Kidney capillary endothelial cell (primary cell): ENCODE data around the gene CENPI.
A peak's percentile ranks its signal among the peaks of the same experiment; 100 is the strongest.
"Not testable (repeated sequence)": the region's sequence is repeated elsewhere in the genome, so short reads cannot be mapped to it uniquely, and the experiment has no call there.

Source experiments
- DNase-seq: peaks from one replicate; pipeline ENCODE4 v3.0.0-alpha.2; 2018; ENCODE audit warnings: low spot score

CENPI gene, protein sequence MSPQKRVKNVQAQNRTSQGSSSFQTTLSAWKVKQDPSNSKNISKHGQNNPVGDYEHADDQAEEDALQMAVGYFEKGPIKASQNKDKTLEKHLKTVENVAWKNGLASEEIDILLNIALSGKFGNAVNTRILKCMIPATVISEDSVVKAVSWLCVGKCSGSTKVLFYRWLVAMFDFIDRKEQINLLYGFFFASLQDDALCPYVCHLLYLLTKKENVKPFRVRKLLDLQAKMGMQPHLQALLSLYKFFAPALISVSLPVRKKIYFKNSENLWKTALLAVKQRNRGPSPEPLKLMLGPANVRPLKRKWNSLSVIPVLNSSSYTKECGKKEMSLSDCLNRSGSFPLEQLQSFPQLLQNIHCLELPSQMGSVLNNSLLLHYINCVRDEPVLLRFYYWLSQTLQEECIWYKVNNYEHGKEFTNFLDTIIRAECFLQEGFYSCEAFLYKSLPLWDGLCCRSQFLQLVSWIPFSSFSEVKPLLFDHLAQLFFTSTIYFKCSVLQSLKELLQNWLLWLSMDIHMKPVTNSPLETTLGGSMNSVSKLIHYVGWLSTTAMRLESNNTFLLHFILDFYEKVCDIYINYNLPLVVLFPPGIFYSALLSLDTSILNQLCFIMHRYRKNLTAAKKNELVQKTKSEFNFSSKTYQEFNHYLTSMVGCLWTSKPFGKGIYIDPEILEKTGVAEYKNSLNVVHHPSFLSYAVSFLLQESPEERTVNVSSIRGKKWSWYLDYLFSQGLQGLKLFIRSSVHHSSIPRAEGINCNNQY

DNA sequence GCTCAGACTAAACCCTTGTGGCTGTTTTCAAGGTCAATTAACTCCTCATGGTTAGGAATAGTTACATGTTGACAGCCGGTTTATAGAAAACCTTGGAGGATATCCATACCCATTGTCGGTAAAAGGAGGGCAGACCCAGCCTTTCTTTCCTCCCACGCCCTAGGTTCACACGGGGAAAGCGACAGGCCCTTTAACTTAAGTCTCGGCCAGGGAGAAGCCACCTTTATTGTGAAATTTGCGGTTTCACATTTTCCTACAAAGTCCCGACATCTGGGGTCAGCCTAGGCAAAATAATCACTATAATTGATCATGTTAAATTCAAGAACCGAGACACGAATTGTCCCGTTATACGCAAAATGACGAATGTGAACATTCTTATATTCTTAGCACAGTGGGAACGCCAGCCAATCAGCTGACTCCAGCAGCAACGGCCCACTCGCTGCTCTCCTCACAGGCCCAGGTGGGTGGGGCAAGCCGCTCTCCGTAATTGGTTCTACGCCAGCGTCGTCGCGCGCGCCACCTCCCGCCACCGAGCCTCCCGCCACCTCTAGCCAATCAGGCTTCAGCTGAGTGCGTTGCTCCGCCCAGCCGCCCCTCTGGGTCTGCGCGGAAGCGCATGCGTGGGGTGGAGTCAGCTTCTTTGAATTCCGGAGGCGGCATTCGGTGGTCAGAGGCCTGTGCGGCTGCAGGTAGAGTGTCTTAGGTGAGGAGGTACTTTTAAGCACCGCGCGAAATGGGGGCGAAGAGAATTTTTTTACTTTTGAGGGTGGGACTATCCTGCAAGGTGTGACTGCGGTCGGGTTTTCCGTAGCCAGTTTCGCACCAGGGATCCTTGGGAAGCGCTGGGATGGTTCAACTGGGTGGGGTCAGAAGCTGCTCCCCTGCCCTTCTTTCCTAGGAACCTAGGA lies at the start of gene CENPI:
Gene CENPI (plus strand): TSS at position 659 of the 908 bp plus-strand sequence. CDS start 2,867 bp downstream, outside the sequence.
- DNase-seq: peak; percentile 66

- DNase-seq: no peak
These were observed 46.9 kb upstream of the CENPI start for GRCh38 chrX:101051153-101051548.

- DNase-seq: peak; percentile 52
These were observed 46.3 kb upstream of the CENPI start, which contains the start of gene TRMT2B for GRCh38 chrX:101051549-101052302. TRMT2B (minus strand) TSS chrX:101052111; CDS start chrX:101042289, 9,822 bp downstream.

- DNase-seq: not testable (repeated sequence)
These were observed 41.5 kb upstream of the CENPI start for GRCh38 chrX:101056551-101056950.

- peak; percentile 74 for DNase-seq
These were observed 40.8 kb upstream of the CENPI start for GRCh38 chrX:101057093-101057714.

DNA sequence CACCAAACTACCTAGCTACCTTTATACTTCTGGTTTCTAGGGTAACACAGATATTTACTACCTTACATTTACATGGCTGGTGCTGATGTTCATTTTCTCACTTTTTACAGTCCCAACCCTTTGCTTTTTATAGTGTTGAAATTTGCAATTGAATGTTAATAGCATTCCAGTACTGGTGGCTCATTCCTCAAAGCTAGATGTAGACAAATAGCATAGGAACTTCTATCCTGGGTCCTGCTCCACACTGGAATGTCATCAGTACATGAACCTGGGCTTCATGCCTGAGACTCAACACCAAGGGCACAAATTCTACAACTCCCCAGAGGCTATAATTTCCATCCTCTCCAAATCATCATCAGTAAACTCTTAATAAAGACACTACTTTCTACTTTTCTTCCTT lies 35.8 kb upstream of the CENPI start:
- no peak for DNase-seq

- no peak for DNase-seq
These were observed 26.4 kb upstream of the CENPI start for GRCh38 chrX:101071582-101071981.

DNA sequence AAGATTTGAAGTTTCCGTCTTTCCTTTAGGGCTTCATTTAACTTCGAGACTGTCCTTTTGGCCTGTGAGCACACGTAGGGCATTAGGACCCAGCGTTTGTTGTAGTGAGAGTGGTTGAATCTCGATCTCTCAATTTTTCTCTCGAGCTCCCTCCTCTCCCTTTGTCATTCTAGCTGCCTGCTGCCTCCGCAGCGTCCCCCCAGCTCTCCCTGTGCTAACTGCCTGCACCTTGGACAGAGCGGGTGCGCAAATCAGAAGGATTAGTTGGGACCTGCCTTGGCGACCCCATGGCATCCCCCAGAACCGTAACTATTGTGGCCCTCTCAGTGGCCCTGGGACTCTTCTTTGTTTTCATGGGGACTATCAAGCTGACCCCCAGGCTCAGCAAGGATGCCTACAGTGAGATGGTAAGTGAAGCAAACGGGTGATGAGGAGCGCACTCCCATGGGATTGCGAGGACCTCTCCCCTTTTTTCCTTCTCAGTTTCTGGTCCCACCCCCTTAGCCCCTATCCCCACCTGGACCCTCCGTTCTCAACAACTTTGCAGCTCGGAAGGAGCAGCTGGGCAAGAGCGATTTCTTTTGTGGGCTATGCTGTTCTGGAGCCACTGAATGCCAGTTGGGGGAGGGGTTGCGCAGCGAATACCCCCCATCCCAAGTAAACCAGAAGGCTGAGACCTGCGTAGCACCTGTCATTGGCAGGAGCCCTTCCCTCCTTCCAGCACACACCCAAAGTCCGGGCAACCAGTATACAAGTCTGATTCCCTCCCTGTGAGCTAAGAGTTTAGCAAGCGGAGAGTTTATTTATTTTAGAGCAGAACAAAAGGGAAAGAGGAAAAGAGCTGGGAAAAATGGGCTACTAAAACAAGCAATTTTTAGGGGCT lies 19.0 kb upstream of the CENPI start, which contains the start of gene TMEM35A:
Gene TMEM35A (plus strand): TSS at position 164 of the 883 bp plus-strand sequence. CDS start 124 bp downstream, at position 288.
- no peak for DNase-seq

GRCh38 chrX:101079736-101080270 lies 18.2 kb upstream of the CENPI start:
- DNase-seq: no peak

DNA sequence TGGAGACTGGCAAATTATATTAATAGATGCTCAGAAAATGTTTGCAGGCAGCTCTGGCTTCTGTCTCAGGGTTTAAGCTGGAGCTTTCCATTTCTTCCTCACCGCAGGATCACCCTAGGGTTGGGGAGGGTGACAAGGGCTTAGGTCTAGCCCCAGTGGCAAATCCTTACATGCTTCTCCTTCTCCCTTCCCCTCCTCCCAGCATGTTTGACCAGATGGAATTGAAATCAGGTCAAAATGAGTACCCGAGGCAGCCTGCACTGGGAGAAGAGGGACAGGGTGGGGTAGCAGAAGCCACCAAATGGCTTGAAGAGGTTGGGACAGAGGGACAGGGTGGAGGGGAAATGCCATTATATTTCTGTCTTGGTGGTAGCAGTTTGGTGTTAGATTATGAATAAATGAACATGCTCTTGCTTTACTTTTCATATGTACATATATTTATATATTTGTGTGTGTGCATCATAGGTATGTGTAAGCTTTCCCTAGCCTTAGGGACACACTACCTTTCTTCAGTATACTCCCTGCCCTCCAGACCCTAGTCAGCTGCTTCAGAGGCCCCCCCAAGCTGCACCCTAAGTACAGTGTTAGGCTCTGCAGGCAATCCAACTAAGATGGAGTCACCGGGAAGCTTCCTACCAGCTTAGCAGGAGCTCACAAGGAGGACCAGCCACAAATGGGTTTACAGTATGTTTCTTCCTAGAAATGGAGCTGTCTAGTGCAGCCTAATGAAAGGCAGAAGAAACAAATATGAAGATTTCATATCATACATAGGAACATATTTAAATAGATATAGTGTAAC lies 17.5 kb upstream of the CENPI start:
- DNase-seq: no peak

DNA sequence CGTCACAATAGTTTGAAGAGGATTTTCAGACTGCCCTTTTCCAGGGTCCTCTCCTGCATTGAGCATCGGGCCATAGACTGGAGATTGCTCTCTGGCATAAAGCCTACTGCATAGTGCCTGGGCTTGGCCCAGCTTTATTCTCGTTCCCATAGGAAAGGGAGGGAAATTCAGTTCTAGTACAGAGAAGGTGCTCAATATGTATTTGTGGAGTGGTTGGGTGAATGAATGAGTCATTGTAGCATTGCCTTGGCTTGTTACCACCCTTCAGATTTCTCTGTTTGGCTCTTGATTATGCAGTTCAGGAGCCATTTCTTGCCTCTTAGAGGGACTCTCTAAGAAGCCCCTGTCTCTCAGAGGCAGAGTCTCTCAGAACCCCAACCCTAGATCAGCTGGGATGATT lies 16.8 kb upstream of the CENPI start:
- no peak for DNase-seq

DNA sequence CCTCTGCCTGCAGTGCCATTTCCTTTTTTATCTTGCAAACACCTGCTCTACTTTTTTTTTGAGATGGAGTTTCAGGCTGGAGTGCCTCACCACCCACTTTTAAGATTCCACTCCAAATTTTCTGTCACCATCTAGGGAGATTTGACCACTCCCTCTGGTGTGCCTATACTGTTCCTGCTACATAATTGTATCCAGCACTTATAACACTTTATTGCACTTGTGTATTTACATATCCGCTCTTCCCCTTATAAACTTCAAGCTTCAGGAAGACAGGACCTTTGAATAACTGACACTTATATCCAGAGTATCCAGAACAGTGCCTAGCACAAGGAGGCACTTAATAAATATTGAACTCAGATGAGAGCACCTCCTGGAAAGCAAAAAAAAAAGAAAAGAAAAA lies 6.2 kb upstream of the CENPI start:
- DNase-seq: no peak

- no peak for DNase-seq
These were observed 10.3 kb downstream of the CENPI start for GRCh38 chrX:101108284-101108683.

DNA sequence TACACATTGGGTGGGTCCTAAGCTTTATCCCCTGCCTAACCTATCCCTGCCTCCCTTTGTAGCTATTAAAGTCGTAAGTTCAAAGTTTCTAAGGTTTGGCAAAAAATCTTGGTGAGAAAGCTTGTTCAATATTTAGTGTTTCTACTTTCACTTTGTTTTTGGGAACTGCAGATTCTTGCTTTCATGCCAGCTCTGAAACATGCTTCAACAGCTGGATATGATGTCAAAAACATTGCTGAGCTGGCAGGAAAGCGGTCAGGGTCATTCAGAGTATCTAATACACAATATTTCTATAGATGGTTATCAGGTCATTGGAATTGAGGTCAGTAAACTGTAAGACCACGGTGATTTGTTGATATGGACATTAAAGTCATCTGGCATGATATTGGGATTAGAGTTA lies 19.7 kb downstream of the CENPI start:
- no peak for DNase-seq

GRCh38 chrX:101136235-101136634 lies 38.2 kb downstream of the CENPI start:
- no peak for DNase-seq
